HFF-Myc (cell line): ENCODE results near the gene DYNC1I1.
"Not testable (repeated sequence)": the region's sequence is repeated elsewhere in the genome, so short reads cannot be mapped to it uniquely, and the experiment has no call there.

ENCODE experiments used
- DNase-seq: peaks from one replicate; pipeline ENCODE4 v3.0.0-alpha.2; 2011; ENCODE audit warnings: low read depth; ENCODE audit errors: extremely low read depth
- H3K4me3 ChIP-seq: replicated peaks from 2 replicates; pipeline ENCODE4 v1.5.1; 2011; ENCODE audit warnings: low read depth, mild to moderate bottlenecking, control low read depth, low read length
- CTCF ChIP-seq: IDR thresholded peaks from 2 replicates; pipeline ENCODE4 v1.5.1; 2012; ENCODE audit warnings: mild to moderate bottlenecking, low read depth, low read length, control low read depth; ENCODE audit errors: missing control alignments

The DYNC1I1 gene

GRCh38 chr7:95933618-95934017, 161.3 kb downstream of the DYNC1I1 start:
- no peak for DNase-seq
- no peak for TF ChIP-seq CTCF

GRCh38 chr7:95944867-95945266, 172.5 kb downstream of the DYNC1I1 start:
- not testable (repeated sequence) for DNase-seq, H3K4me3 ChIP-seq

More at GRCh38 chr7:95933618-95934017, 161.3 kb downstream of the DYNC1I1 start:
- H3K4me3 ChIP-seq: no peak overlapping the region

- no peak for TF ChIP-seq CTCF
- H3K4me3 ChIP-seq: no peak overlapping the region
- no peak for DNase-seq
Measured at GRCh38 chr7:95950698-95951097, 178.3 kb downstream of the DYNC1I1 start.

- no peak for DNase-seq
- no peak for TF ChIP-seq CTCF
- H3K4me3 ChIP-seq: no peak overlapping the region
Measured at GRCh38 chr7:95951531-95951930, 179.2 kb downstream of the DYNC1I1 start.

- H3K4me3 ChIP-seq: no peak overlapping the region
- TF ChIP-seq CTCF: no peak
- no peak for DNase-seq
Measured at GRCh38 chr7:95951997-95952795, 179.8 kb downstream of the DYNC1I1 start.

GRCh38 chr7:95952851-95953250, 180.5 kb downstream of the DYNC1I1 start:
- H3K4me3 ChIP-seq: no peak overlapping the region
- TF ChIP-seq CTCF: no peak
- DNase-seq: no peak

GRCh38 chr7:95955748-95956147, 183.4 kb downstream of the DYNC1I1 start:
- no peak for TF ChIP-seq CTCF
- H3K4me3 ChIP-seq: no peak overlapping the region
- no peak for DNase-seq
